ENCODE measurements around the gene CDH4.

DNA sequence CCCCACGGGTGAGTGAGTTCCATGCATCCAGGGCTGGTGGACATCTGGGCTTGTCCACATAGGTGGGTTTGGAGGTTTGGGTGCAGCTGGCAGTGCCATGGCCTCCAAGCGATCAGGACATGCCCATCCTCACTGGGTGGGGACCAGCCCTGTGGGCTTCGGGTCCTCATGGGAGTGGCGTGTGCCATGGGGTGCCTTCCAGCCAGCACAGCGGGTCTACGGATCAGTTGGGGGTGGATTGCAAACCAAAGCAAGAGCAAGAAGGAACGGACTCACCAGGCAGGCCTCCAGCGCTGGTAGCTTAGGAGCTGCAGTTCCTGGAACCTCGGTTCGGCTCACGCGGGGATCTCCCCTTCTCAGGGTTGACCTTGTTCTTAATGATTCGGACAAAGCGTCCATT lies 449.3 kb downstream of the CDH4 start:
- TF ChIP-seq, protein P1, sequence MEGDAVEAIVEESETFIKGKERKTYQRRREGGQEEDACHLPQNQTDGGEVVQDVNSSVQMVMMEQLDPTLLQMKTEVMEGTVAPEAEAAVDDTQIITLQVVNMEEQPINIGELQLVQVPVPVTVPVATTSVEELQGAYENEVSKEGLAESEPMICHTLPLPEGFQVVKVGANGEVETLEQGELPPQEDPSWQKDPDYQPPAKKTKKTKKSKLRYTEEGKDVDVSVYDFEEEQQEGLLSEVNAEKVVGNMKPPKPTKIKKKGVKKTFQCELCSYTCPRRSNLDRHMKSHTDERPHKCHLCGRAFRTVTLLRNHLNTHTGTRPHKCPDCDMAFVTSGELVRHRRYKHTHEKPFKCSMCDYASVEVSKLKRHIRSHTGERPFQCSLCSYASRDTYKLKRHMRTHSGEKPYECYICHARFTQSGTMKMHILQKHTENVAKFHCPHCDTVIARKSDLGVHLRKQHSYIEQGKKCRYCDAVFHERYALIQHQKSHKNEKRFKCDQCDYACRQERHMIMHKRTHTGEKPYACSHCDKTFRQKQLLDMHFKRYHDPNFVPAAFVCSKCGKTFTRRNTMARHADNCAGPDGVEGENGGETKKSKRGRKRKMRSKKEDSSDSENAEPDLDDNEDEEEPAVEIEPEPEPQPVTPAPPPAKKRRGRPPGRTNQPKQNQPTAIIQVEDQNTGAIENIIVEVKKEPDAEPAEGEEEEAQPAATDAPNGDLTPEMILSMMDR (IDR thresholded peaks at IDR 0.05), result no peak
- TF ChIP-seq POLR2A (IDR thresholded peaks at IDR 0.05), result no peak
